Activated T-cell treated with anti-CD3 and anti-CD28 coated beads, Interleukin-2, amount 50 U/mL, for 72 hours (primary cell): Measurements from ENCODE around the gene RBPMS2. TPM values are rescaled to one million over a fixed set of nuclear protein-coding genes. Genes with fewer than 3 reads are reported as not detected.

Experiments used
- ATAC-seq, 2 donors: fragments of 150-1000 bp; cut with Tn5 transposase; replicated peaks in 1 of 2; 2 replicates each; pipeline ENCODE4 v1.10.0; 2021; ENCODE audit warnings: moderate library complexity in 2 of 2, mild to moderate bottlenecking in 1 of 2
- DNase-seq, 2 donors: peaks; one replicate each; pipeline ENCODE4 v3.0.0; 2021 to 2022; ENCODE audit warnings: mixed read lengths in 1 of 2
- H3K27ac Mint-ChIP-seq: one replicate; pipeline ENCODE4 v1.8.0; 2022; ENCODE audit warnings: mild to moderate bottlenecking, moderate library complexity, mixed read lengths
- H3K27me3 Mint-ChIP-seq: one replicate; pipeline ENCODE4 v1.8.0; 2022; ENCODE audit warnings: low read depth, mixed read lengths
- H3K36me3 Mint-ChIP-seq, 2 donors: one replicate each; pipeline ENCODE4 v1.8.0; 2022; ENCODE audit warnings: mixed read lengths in 2 of 2, mild to moderate bottlenecking in 1 of 2; ENCODE audit not compliant: insufficient read depth in 2 of 2
- H3K4me1 Mint-ChIP-seq: one replicate; pipeline ENCODE4 v1.8.0; 2022; ENCODE audit warnings: low read depth, mixed read lengths
- H3K4me3 Mint-ChIP-seq, 2 donors: one replicate each; pipeline ENCODE4 v1.8.0; 2022; ENCODE audit warnings: mild to moderate bottlenecking in 2 of 2, mixed read lengths in 2 of 2, moderate library complexity in 2 of 2
- H3K9me3 Mint-ChIP-seq, 2 donors: one replicate each; pipeline ENCODE4 v1.8.0; 2022; ENCODE audit warnings: mixed read lengths in 2 of 2
- total RNA-seq, 2 donors: library from RNA; stranded (reverse); gene quantifications; one replicate each; pipeline ENCODE4 v1.2.3, GENCODE V29; 2022

The RBPMS2 gene
- total RNA-seq, 2 donors from 2014 or later = 0.14 TPM; not detected in 1

GRCh38 chr15:64762546-64762945 is 12.8 kb downstream of the RBPMS2 start:
- H3K9me3 Mint-ChIP-seq = no peaks in the 10 kb centered on the region
- ATAC-seq = no peak

GRCh38 chr15:64761156-64761555 is 14.2 kb downstream of the RBPMS2 start:
- H3K27me3 Mint-ChIP-seq = no peaks in the 10 kb centered on the region
- H3K4me1 Mint-ChIP-seq = no peaks in the 10 kb centered on the region
- no peak overlapping the region for H3K4me3 Mint-ChIP-seq
- H3K27ac Mint-ChIP-seq = no peak overlapping the region
- H3K36me3 Mint-ChIP-seq = no peaks in the 10 kb centered on the region
- DNase-seq (no peak), ATAC-seq (no peak)
- H3K9me3 Mint-ChIP-seq = no peaks in the 10 kb centered on the region

More at GRCh38 chr15:64762546-64762945, 12.8 kb downstream of the RBPMS2 start:
- no peaks in the 10 kb centered on the region for H3K36me3 Mint-ChIP-seq
- no peak for DNase-seq
- no peak overlapping the region for H3K27ac Mint-ChIP-seq
- no peak overlapping the region for H3K4me3 Mint-ChIP-seq
- H3K4me1 Mint-ChIP-seq = no peaks in the 10 kb centered on the region
- no peaks in the 10 kb centered on the region for H3K27me3 Mint-ChIP-seq

GRCh38 chr15:64760056-64760455 is 15.3 kb downstream of the RBPMS2 start:
- no peak overlapping the region for H3K27ac Mint-ChIP-seq
- DNase-seq (no peak), ATAC-seq (no peak)
- no peaks in the 10 kb centered on the region for H3K27me3 Mint-ChIP-seq
- no peaks in the 10 kb centered on the region for H3K4me1 Mint-ChIP-seq
- no peaks in the 10 kb centered on the region for H3K9me3 Mint-ChIP-seq
- no peaks in the 10 kb centered on the region for H3K36me3 Mint-ChIP-seq
- H3K4me3 Mint-ChIP-seq = no peak overlapping the region

GRCh38 chr15:64755427-64755940 is 19.9 kb downstream of the RBPMS2 start:
- H3K9me3 Mint-ChIP-seq = no peaks in the 10 kb centered on the region
- no peaks in the 10 kb centered on the region for H3K27me3 Mint-ChIP-seq
- ATAC-seq (no peak), DNase-seq (no peak)
- no peak overlapping the region for H3K27ac Mint-ChIP-seq
- no peaks in the 10 kb centered on the region for H3K36me3 Mint-ChIP-seq
- H3K4me1 Mint-ChIP-seq = no peaks in the 10 kb centered on the region
- no peak overlapping the region for H3K4me3 Mint-ChIP-seq

- Mint-ChIP-seq H3K4me1 (no peaks in the 10 kb centered on the region), H3K4me3 (no peak overlapping the region), H3K27ac (no peak overlapping the region), H3K36me3 (no peaks in the 10 kb centered on the region), H3K9me3 (no peaks in the 10 kb centered on the region), H3K27me3 (no peaks in the 10 kb centered on the region)
- DNase-seq = no peak
- no peak for ATAC-seq
Observed at GRCh38 chr15:64754663-64755426, 20.5 kb downstream of the RBPMS2 start.

GRCh38 chr15:64753480-64754185 is 21.8 kb downstream of the RBPMS2 start:
- ATAC-seq (no peak), DNase-seq (no peak)
- Mint-ChIP-seq H3K4me1 (no peaks in the 10 kb centered on the region), H3K9me3 (no peaks in the 10 kb centered on the region), H3K27ac (no peak overlapping the region), H3K4me3 (no peak overlapping the region), H3K27me3 (no peaks in the 10 kb centered on the region), H3K36me3 (no peaks in the 10 kb centered on the region)

GRCh38 chr15:64751464-64751863 is 23.9 kb downstream of the RBPMS2 start:
- Mint-ChIP-seq H3K27me3 (peaks cover 10% of the 10 kb centered on the region), H3K36me3 (no peaks in the 10 kb centered on the region), H3K4me1 (no peaks in the 10 kb centered on the region), H3K4me3 (no peak overlapping the region), H3K9me3 (no peaks in the 10 kb centered on the region), H3K27ac (no peak overlapping the region)
- DNase-seq (no peak), ATAC-seq (no peak)

GRCh38 chr15:64749999-64750657 is 25.3 kb downstream of the RBPMS2 start:
- Mint-ChIP-seq H3K4me3 (no peak overlapping the region), H3K27ac (no peak overlapping the region), H3K36me3 (no peaks in the 10 kb centered on the region), H3K9me3 (no peaks in the 10 kb centered on the region), H3K4me1 (no peaks in the 10 kb centered on the region), H3K27me3 (peaks cover 10% of the 10 kb centered on the region)
- DNase-seq (no peak), ATAC-seq (no peak)

GRCh38 chr15:64749167-64749566 is 26.2 kb downstream of the RBPMS2 start:
- Mint-ChIP-seq H3K36me3 (no peaks in the 10 kb centered on the region), H3K27me3 (peaks cover 10% of the 10 kb centered on the region), H3K9me3 (no peaks in the 10 kb centered on the region), H3K4me3 (no peak overlapping the region), H3K4me1 (no peaks in the 10 kb centered on the region), H3K27ac (no peak overlapping the region)
- ATAC-seq (no peak), DNase-seq (no peak)

GRCh38 chr15:64748251-64748650 is 27.1 kb downstream of the RBPMS2 start:
- no peak for ATAC-seq
- H3K4me1 Mint-ChIP-seq = no peaks in the 10 kb centered on the region
- H3K9me3 Mint-ChIP-seq = no peaks in the 10 kb centered on the region
- peaks cover 10% of the 10 kb centered on the region for H3K27me3 Mint-ChIP-seq
- H3K36me3 Mint-ChIP-seq = no peaks in the 10 kb centered on the region
- no peak overlapping the region for H3K4me3 Mint-ChIP-seq
- DNase-seq = no peak
- no peak overlapping the region for H3K27ac Mint-ChIP-seq

GRCh38 chr15:64747578-64747977 is 27.8 kb downstream of the RBPMS2 start:
- ATAC-seq = no peak
- Mint-ChIP-seq H3K4me1 (no peaks in the 10 kb centered on the region), H3K27ac (no peak overlapping the region), H3K9me3 (no peaks in the 10 kb centered on the region), H3K36me3 (no peaks in the 10 kb centered on the region), H3K4me3 (no peak overlapping the region), H3K27me3 (peaks cover 10% of the 10 kb centered on the region)
- no peak for DNase-seq

GRCh38 chr15:64746921-64747320 is 28.5 kb downstream of the RBPMS2 start:
- H3K9me3 Mint-ChIP-seq = no peaks in the 10 kb centered on the region
- no peak overlapping the region for H3K4me3 Mint-ChIP-seq
- DNase-seq (no peak), ATAC-seq (no peak)
- H3K4me1 Mint-ChIP-seq = no peaks in the 10 kb centered on the region
- H3K36me3 Mint-ChIP-seq = no peaks in the 10 kb centered on the region
- H3K27me3 Mint-ChIP-seq = peaks cover 10% of the 10 kb centered on the region
- no peak overlapping the region for H3K27ac Mint-ChIP-seq

GRCh38 chr15:64746356-64746755 is 29.0 kb downstream of the RBPMS2 start:
- Mint-ChIP-seq H3K36me3 (no peaks in the 10 kb centered on the region), H3K9me3 (no peaks in the 10 kb centered on the region), H3K4me1 (no peaks in the 10 kb centered on the region), H3K27ac (no peak overlapping the region), H3K4me3 (no peak overlapping the region), H3K27me3 (peaks cover 10% of the 10 kb centered on the region)
- ATAC-seq (no peak), DNase-seq (no peak)
